Ramos (cell line): ENCODE results near the gene SLC24A3.

Source experiments
- in situ Hi-C: fragments of 300-500 bp; cut with MboI; formaldehyde crosslinking; loops from one replicate; pipeline ENCODE4 v1.14.3; 2022; ENCODE audit warnings: low sequenced_read_pairs; ENCODE audit not compliant: unreplicated experiment

Gene SLC24A3

DNA sequence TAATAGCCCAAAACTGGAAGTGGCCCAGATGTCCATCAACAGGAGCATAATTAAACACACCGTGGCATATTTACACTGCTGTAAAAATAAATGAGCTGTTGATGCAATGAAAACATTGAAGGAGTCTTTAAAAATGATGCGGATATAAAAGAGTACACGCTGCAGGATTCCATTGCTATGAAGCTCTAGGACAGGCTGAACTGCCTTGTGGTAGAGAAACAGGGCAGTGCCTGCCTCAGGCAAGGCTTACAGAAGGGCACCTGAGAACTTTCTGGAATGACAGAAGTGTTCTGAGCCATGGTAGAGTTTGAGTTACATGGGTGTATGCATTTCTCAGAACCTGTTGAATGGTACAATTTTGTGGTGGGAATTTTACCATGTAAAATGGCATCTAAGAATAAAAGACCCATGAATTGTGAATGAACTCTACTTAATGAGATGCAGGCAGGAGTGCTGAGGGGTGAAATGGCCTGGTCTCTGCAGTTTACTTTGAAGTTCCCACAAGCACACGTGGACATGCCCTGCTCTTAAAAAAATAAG is 500.3 kb downstream of the SLC24A3 start:
- in situ Hi-C loops: no loop called here

- in situ Hi-C loops: no loop called here
Observed at GRCh38 chr20:19713822-19714578, 501.6 kb downstream of the SLC24A3 start.

DNA sequence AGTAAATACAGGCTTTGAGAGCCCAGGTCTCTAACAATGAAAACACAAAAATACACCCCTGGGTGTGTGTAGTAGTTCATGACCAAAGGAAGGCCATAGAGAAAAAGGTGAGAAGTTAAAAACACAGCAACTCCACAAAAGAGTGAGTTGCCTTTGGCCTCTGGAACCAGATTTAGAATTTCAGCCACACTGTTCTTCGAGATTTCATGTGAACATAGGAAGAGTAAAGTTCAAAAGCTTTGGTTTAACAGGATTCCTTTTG is 502.1 kb downstream of the SLC24A3 start:
- in situ Hi-C loops: no loop called here

DNA sequence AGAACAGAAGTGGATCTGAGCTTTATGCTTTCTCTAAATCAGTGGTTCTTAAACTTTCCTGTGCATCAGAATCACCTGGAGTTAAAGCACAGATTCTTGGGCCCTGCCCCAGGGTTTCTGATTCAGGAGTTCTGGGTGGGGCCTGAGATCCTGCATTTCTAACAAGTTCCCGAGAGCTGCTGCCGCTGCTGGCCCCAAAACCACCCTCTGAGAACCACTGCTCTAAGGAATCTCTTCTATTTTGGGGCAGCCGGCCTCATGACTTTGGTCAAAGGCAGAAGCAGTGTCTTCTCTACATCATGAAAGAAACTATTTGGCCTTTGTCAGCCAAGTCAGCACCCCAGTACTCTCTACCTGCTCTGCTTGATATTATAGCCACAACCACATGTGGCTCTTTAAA is 503.5 kb downstream of the SLC24A3 start:
- in situ Hi-C loops: no loop called here

DNA sequence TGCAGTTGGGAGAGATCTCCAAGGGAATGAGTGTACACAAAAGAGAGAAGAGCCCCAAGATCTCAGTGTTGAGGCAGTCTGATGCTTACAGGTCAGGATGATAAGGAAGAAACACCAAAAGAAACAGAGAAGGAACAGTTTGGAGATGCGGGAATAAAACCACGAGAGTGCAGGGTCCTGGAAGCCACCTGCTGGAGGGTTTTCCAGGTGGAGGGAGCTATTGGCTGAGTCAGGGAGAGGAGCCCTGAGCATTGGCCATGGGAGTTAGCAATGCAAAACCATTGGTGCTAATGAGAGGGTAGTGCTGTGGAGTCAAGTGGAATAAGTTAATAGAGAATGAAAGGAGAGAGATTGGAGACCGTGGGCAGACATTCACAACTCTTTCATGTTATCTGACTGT is 506.4 kb downstream of the SLC24A3 start:
- in situ Hi-C loops: no loop called here

DNA sequence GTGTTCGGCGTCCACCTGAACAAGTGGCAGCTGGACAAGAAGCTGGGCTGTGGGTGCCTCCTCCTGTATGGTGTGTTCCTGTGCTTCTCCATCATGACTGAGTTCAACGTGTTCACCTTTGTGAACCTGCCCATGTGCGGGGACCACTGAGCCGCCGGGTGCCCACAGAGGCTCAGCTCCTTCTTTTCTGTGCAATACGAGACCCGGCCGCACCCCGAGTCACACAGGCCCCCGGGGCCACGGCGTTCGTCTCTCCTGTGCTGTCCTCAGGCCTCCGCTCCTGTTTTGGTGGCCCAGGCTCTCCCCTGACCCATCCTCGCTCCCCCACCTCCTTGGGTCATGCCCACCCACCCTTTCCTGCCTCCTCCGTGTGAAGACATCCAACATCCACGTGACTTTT is 508.5 kb downstream of the SLC24A3 start:
- in situ Hi-C loops: no loop called here

GRCh38 chr20:19723051-19723450 is 510.6 kb downstream of the SLC24A3 start:
- in situ Hi-C loops: no loop called here

GRCh38 chr20:19723813-19724430 is 511.5 kb downstream of the SLC24A3 start:
- in situ Hi-C loops: no loop called here

DNA sequence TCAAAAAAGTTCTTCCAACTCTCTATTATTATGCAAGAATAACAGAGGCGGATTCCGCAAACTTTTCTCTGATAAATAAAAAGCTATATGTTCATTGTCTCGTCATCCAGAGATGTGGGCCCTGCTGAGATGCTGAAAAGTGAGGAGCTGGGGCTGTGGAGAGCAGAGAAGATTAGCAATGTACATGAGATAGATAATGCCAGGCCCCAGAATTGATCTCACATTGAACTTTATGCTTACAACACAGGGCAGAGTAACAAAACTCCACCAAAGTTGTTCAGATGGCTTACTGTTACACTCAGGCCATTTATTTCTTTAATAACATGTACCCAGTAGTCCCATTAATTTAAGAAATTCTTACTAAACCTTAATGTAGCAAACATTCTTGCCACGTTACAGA is 512.9 kb downstream of the SLC24A3 start:
- in situ Hi-C loops: no loop called here

DNA sequence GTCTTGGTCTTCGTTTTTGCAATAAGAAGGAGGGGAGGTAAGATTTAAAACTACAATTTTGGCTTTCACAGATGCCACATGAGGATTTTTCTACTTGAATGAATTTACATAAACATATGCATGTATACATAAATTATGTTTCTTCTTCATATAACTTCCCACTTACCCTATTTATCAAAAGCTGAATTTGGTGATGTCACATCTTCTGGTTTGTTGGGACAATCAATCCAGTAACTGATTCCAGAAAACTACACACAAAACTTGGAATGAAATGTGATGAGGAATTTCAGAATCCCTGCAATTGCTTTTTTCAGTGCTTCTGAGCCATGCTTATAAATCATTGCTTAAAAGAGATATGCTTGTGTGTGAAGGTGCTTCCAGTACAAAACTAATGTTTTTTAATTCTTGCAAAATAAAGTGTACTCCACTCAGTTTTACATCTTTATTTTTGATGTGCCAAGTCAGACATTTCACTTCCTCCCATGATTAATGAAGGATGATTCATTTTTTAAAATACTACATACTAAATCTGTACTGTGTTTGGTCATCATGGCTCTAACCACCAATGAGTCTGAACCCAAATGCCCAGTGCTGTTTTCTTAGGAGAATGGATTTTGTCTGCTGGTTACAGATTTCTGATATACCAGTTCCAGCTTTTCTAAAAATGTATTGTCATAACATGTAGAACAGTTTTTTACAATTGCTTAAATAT is 513.5 kb downstream of the SLC24A3 start:
- in situ Hi-C loops: no loop called here

DNA sequence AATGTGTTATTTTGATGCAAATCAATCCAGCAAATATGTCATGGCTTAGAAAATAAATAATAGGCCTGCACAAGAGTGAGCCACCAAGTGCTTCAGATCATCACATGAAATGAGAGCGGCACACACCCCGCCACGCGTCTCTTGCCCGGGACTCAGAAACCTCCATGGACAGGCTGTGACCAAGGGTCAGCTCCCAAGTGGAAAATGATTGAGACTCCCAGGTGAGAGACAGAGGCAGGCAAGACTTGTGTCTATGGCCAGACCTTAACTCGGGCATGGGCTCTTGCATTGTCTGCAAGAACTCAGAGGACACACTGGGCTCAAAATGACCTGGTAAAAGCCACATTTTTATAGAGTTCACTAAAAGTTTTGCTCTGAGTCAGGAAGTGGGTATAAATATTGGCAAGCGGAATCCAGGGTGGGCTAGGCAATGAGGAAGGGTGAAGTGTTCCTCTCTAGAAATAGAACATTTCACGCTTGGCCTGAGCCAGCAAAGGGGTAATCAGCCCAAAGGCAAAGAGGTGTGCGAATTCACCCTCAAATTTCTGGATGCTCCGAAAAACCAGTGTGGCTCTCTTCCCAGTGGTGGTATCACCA is 514.9 kb downstream of the SLC24A3 start:
- in situ Hi-C loops: no loop called here

DNA sequence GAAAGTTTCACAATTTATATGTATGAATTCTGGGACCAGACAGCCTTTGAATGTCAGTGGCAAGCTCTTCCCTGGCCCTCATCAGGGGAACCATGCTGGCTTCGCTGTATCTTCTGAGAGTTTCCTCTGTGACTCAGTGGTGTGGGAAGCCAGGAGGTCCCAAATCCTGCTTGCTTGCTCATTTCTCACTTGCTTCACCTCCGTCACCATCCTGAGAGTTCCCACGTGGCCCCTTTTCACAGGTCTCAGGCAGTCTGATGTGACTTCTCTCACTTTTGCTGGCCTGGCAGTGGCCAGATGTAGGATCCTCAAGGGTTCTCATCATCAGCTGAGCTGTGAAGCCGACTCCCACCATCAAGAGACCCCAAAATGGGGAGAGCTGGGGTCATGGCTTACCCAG is 517.2 kb downstream of the SLC24A3 start:
- in situ Hi-C loops: no loop called here

DNA sequence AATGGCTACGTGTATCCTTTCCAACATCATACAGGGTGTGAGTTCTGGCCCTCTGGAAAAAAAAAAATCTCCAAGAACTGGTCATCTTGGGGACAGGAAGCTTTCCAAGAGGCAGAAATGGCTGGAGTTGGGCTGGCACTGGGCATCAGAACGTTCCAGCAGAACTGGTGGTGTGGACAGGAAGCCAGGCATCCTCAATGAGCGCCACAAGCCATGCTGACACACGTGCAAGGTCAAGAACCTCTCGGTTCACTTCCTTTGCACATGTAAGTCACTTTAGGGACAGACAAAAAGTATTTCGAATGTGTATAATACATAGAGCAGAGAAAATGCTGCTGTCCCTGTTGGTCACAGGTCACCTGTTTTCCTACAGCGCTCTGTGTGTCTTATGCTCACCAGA is 518.3 kb downstream of the SLC24A3 start:
- in situ Hi-C loops: no loop called here

DNA sequence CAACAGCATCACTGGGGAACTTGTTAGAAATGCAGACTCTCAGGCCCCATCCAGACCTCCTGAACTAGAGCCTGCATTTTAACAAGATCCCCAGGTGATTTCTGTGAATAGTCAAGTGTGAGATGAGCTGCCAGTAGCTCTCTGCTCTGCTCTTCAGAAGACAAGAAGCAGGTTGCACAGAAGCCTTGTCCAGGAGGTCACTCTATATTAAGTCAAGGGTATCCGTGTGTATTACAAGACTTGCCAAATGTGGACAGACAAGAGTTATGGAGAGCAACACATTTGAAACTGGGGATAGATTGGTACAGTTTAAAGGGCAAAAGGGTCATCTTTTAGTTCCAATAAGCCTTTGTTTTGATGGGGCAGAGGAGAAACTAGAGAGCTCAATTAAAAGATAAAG is 522.4 kb downstream of the SLC24A3 start:
- in situ Hi-C loops: no loop called here

DNA sequence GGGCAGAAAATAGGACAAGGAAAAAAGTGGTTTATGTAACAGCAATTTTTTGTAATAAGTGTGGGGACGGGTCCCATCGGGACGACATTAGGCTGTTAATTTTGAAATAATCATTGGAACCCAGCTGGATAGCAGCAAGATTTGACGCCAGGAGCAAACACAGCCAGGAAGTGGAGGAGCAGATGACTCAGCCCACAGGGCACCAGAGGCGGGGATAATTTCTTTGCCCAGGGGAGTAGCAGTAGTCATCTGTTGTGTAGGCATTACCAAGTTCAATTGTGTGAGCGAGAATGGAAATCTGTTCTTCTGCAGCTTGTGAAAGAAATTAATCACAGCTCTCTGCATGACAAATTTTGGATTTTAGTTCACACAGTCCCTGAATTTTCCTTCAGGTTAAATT is 523.0 kb downstream of the SLC24A3 start:
- in situ Hi-C loops: no loop called here

- in situ Hi-C loops: no loop called here
Observed at GRCh38 chr20:19737025-19737424, 524.6 kb downstream of the SLC24A3 start.

DNA sequence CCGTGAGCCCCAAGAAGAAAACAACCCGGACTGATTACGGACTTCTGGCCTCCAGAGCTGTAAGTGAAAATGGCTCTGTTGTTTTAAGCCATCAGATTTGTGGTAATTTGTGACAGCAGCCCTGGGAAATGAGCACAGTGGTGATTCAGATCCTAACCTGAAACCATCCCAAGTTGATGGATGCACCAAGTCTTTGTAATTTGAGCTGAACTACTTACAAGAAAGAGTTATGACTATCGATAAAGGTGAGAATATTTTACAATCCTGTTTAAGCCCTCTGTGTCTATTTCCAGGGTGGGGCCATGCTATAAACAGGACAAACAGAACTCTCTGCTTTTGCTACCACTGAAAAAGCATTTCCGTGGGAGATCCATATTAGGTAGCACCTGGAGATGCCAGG is 526.5 kb downstream of the SLC24A3 start:
- in situ Hi-C loops: no loop called here

DNA sequence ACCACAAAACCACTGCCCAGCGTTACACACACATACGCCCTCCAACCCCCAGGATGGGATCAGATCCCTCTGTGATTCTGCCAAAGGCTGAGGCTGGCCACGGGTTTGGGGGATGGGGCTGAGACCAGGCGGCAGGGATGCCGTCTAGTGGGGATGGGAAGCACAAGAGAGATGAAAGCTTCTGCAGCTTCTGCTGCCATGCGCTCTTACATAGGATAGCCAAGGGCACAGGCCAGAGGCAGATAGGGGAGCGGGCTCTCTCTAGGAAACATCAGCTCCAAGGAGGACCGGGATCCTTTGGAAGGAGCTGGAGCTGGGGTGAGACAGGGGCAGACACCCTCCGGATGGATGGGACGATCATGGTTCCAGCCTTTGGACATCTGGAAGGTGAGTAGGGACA is 526.9 kb downstream of the SLC24A3 start:
- in situ Hi-C loops: no loop called here

- in situ Hi-C loops: no loop called here
Observed at GRCh38 chr20:19740512-19740911, 528.1 kb downstream of the SLC24A3 start.

GRCh38 chr20:19741924-19742323 is 529.5 kb downstream of the SLC24A3 start:
- in situ Hi-C loops: no loop called here

- in situ Hi-C loops: no loop called here
Observed at GRCh38 chr20:19742974-19743639, 530.7 kb downstream of the SLC24A3 start.
